C4-2B (cell line): Measurements from ENCODE around the gene CYP4F11.
A peak's percentile ranks its signal among the peaks of the same experiment; 100 is the strongest.
"Not testable (repeated sequence)": the region's sequence is repeated elsewhere in the genome, so short reads cannot be mapped to it uniquely, and the experiment has no call there.

Source experiments
- H3K27ac ChIP-seq: fragments of 450-650 bp; 2 replicates; pipeline ENCODE4 v1.5.1; 2017
- CTCF ChIP-seq: fragments of 450-650 bp; conservative IDR thresholded peaks from 2 replicates; pipeline ENCODE4 v1.5.1; 2017; ENCODE audit warnings: mild to moderate bottlenecking
- ZFX ChIP-seq: fragments of 450-650 bp; IDR thresholded peaks from 2 replicates; pipeline ENCODE4 v1.6.1; 2017

Gene CYP4F11

DNA sequence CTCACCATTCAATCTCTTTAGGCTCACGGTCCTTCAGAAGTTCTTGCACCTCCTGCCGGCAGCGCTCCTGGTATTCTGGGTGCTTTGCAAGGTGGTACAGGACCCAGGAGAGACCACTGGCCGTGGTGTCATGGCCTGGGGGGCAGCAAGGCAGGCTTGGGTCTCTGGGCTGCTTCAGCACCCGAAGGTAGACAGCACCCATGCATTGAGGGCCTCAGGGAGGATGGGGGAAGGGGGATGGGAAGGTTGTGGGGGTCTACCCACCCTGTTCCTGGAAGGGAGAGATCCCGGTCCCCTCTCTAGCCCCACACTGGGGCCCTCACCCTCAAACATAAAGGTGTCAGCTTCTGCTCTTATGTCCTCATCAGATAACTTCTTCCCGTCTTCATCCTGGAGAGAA, 48.4 kb downstream of the CYP4F11 start:
- H3K27ac ChIP-seq = no peak overlapping the region
- TF ChIP-seq CTCF (no peak), ZFX (no peak)

- no peak overlapping the region for H3K27ac ChIP-seq
- TF ChIP-seq ZFX (no peak), CTCF (no peak)
Observed at GRCh38 chr19:15885167-15885566, 49.2 kb downstream of the CYP4F11 start.

- not testable (repeated sequence) for H3K27ac ChIP-seq
Observed at GRCh38 chr19:15883329-15883728, 51.0 kb downstream of the CYP4F11 start.

GRCh38 chr19:15874821-15875474, 59.4 kb downstream of the CYP4F11 start:
- H3K27ac ChIP-seq = no peak overlapping the region
- TF ChIP-seq ZFX (no peak), CTCF (no peak)

- H3K27ac ChIP-seq = not testable (repeated sequence)
Observed at GRCh38 chr19:15873771-15874170, 60.6 kb downstream of the CYP4F11 start.

GRCh38 chr19:15871570-15871969, 62.8 kb downstream of the CYP4F11 start:
- H3K27ac ChIP-seq = no peak overlapping the region
- TF ChIP-seq CTCF = no peak
- TF ChIP-seq ZFX = no peak

DNA sequence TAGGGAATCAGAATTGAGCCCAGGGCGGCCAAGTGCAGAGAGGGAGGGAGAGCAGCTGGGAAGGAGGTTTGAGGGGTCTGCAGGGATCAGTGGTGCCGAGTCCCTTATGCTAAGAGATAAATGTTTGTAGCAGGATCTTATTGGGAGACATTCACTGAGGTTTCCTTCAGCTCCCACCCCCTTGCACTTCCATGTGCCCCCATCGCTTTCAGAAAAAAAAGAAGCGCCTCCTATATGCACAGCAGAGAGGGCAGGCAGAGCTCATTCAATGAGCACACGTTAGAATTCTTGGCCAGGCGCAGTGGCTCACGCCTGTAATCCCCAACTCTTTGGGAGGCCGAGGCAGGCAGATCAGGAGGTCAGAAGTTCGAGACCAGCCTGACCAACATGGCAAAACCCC, 64.5 kb downstream of the CYP4F11 start:
- TF ChIP-seq CTCF = no peak
- no peak for TF ChIP-seq ZFX
- H3K27ac ChIP-seq = peak overlapping the region; percentile 54

GRCh38 chr19:15869109-15869555, 65.2 kb downstream of the CYP4F11 start:
- H3K27ac ChIP-seq = peak overlapping the region; percentile 54; the same call in 1 of the 2 replicates
- TF ChIP-seq CTCF (peak; percentile 90), ZFX (no peak)
